Esophagus squamous epithelium (tissue), 5 donors: ENCODE results near the gene MTA2. TPM values are rescaled to one million over a fixed set of nuclear protein-coding genes. Genes with fewer than 3 reads are reported as not detected.

ENCODE experiments used
- DNase-seq: peaks from one replicate; lab custom pipeline; 2025; lab: John Stamatoyannopoulos, UW
- H3K27ac ChIP-seq, 4 donors: fragments of 200-600 bp; sonication (generic); one replicate each; pipeline ENCODE4 v1.5.1; 2016 to 2019; ENCODE audit warnings: mild to moderate bottlenecking in 1 of 4
- H3K27me3 ChIP-seq, 4 donors: fragments of 200-600 bp; sonication (generic); 1 replicate in 3 of 4; 2 replicates in 1 of 4; pipeline versions ENCODE4 v1.5.1 to v1.6.0; 2017 to 2021; ENCODE audit warnings: antibody characterized with exemption in 1 of 4
- H3K36me3 ChIP-seq, 3 donors: fragments of 200-600 bp; sonication (generic); one replicate each; pipeline ENCODE4 v1.5.1; 2016 to 2019
- H3K4me1 ChIP-seq, 3 donors: fragments of 200-600 bp; sonication (generic); one replicate each; pipeline ENCODE4 v1.5.1; 2017 to 2019
- H3K4me3 ChIP-seq, 4 donors: fragments of 200-600 bp; sonication (generic); 1 replicate in 3 of 4; 2 replicates in 1 of 4; pipeline ENCODE4 v1.5.1; 2016 to 2019; ENCODE audit warnings: mild to moderate bottlenecking in 2 of 4, moderate library complexity in 1 of 4
- H3K9me3 ChIP-seq, 3 donors: fragments of 200-600 bp; sonication (generic); one replicate each; pipeline ENCODE4 v1.5.1; 2016 to 2019
- POLR2A ChIP-seq, 4 donors: fragments of 450-650 bp; IDR thresholded peaks; one replicate each; pipeline ENCODE4 v1.6.1; 2017; ENCODE audit warnings: antibody characterized with exemption in 4 of 4, mild to moderate bottlenecking in 4 of 4, moderate library complexity in 3 of 4
- WGBS, 2 donors: methylation state at CpG; one replicate each; pipeline ENCODE4 v1.1.5; 2018; 5-methylcytosine and 5-hydroxymethylcytosine counted together
- intact Hi-C: fragments of 100-400 bp; cut with DNase I; formaldehyde crosslinking; loops from one replicate; pipeline ENCODE4 v1.15.0; 2022
- small RNA-seq, 4 donors: library from RNA; depleted of rRNA; stranded (forward); fragments of <200 nt; gene quantifications; one replicate each; pipeline ENCODE3, GENCODE V24; 2016
- total RNA-seq, 4 donors: library from RNA; depleted of rRNA; stranded (reverse); fragments of >200 nt; gene quantifications; one replicate each; pipeline ENCODE4 v1.1.0, GENCODE V29; 2016
- TF ChIP-seq, protein P1 (sequence below), 6 experiments: fragments of 450-650 bp in 4 of 6; fragments of 200-600 bp in 2 of 6; sonication (generic) in 2 of 6; IDR thresholded peaks; one replicate each; pipeline ENCODE4 v1.5.1; 2016 to 2019; ENCODE audit warnings: antibody characterized with exemption in 6 of 6, mild to moderate bottlenecking in 4 of 6, moderate library complexity in 4 of 6
- donor health status: DM: yes; HTN: yes; CAD: no.

The MTA2 gene
- total RNA-seq, 4 donors from 2014 or later, result 103 to 132 (median 111) TPM

DNA sequence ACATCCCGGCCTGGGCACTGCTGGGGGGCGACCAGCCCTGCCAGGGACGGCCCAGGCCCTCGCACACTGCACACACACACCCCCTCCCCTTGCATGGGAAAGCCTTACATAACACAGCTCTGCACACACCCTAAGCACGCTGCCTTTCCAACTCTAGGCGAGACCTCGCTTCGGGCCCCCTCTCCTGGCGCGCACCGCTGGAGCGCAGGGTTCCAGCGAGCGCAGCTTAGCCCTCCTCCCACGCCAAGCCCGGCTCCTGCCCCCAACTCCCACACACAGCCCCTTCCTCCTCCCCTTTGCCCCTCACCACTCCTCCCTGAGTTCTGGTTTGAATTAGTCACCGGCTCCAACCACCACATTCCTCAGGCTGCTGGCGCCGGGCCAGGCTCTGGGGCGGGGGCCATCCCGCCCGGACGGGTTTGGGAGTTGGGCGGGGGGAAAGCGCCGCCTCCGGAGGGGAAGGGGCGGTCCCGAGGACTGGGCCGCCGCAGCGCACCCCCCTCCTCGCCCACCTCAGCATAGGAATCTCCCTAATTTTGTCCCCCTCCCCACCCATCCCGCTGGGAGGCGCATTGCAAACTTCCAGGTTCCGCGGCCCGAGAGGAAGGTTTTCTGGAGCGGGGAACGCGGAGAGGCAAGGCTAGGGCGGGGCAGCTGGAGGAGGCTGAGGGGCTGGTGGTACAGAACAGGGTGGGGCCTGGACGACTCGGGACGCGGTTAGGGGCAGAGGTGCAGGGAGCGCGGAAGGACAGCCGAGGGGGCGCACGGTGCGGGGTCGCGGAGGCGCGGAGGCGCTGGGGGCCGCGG, 56.0 kb downstream of the MTA2 start:
- H3K4me1 ChIP-seq, result peaks cover 40 to 82% (median 55%) of the 10 kb centered on the region in 3 donors
- H3K9me3 ChIP-seq, result no peaks in the 10 kb centered on the region
- 1% methylated on average over 15 to 16 of the region's 59 CpGs for WGBS, 2 donors
- TF ChIP-seq, protein P1, sequence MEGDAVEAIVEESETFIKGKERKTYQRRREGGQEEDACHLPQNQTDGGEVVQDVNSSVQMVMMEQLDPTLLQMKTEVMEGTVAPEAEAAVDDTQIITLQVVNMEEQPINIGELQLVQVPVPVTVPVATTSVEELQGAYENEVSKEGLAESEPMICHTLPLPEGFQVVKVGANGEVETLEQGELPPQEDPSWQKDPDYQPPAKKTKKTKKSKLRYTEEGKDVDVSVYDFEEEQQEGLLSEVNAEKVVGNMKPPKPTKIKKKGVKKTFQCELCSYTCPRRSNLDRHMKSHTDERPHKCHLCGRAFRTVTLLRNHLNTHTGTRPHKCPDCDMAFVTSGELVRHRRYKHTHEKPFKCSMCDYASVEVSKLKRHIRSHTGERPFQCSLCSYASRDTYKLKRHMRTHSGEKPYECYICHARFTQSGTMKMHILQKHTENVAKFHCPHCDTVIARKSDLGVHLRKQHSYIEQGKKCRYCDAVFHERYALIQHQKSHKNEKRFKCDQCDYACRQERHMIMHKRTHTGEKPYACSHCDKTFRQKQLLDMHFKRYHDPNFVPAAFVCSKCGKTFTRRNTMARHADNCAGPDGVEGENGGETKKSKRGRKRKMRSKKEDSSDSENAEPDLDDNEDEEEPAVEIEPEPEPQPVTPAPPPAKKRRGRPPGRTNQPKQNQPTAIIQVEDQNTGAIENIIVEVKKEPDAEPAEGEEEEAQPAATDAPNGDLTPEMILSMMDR (IDR thresholded peaks at IDR 0.05), result peak in 1 of 6 experiments; percentile 22
- TF ChIP-seq POLR2A (IDR thresholded peaks at IDR 0.05), result peak in 2 of 4 donors; percentile 40 to 50
- H3K27ac ChIP-seq, result peak overlapping the region; percentile 99 to 100 (median 100)
- DNase-seq, result no peak
- intact Hi-C loops, result no loop called here
- H3K36me3 ChIP-seq, result no peaks in the 10 kb centered on the region
- peak overlapping the region; percentile 88 to 100 (median 98) for H3K4me3 ChIP-seq
- no peaks in the 10 kb centered on the region for H3K27me3 ChIP-seq

DNA sequence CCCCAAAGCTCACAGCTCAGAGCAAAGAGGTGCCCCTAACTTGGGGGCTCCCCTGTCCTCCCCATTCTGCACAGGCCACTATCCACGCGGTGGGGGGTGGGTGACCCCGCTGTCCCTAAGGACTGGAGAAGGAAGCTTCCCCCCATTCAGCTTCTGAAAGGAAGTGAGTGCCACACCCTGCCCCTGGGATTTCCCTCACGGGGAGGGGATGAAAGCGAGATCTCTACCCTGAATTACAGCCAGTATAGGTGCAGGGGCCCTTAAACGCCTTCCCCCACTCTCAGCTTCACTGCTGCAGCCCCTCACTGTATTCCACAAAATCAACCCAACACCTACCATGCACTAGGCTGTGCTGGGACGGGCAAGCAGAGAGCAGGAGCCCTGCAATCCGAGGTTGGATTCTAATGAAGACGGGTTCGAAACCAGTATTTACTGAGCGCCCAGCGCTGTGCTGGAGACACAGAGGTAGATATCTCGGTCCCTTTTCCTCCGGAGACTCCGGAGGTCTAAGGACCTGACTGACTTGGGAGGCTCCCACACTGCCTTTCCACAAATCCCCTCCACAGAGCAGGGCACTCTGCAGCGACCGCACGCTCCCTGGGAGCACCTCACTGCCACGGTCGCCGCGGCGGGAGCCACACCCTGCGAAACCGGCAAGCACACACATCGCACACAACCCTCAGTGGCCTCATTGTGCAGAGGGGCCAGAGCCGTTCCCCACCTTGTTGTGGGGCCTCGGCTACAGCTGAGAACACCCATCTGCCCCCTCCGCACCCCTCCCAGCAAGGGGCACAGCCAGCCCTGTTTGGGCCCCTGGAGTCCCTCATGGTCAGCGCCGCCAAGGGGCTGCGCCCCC, 56.9 kb downstream of the MTA2 start:
- peak overlapping the region; percentile 88 to 100 (median 98) for H3K4me3 ChIP-seq
- 0 to 2% methylated on average over 4 to 12 of the region's 32 CpGs for WGBS, 2 donors
- H3K27me3 ChIP-seq, result no peaks in the 10 kb centered on the region
- peak overlapping the region; percentile 99 to 100 (median 100) for H3K27ac ChIP-seq
- DNase-seq, result no peak
- H3K9me3 ChIP-seq, result no peaks in the 10 kb centered on the region
- intact Hi-C loops, result no loop called here
- TF ChIP-seq, protein P1 (IDR thresholded peaks at IDR 0.05), result no peak
- TF ChIP-seq POLR2A (IDR thresholded peaks at IDR 0.05), result no peak
- H3K36me3 ChIP-seq, result no peaks in the 10 kb centered on the region
- peaks cover 44 to 82% (median 59%) of the 10 kb centered on the region in 3 donors for H3K4me1 ChIP-seq

DNA sequence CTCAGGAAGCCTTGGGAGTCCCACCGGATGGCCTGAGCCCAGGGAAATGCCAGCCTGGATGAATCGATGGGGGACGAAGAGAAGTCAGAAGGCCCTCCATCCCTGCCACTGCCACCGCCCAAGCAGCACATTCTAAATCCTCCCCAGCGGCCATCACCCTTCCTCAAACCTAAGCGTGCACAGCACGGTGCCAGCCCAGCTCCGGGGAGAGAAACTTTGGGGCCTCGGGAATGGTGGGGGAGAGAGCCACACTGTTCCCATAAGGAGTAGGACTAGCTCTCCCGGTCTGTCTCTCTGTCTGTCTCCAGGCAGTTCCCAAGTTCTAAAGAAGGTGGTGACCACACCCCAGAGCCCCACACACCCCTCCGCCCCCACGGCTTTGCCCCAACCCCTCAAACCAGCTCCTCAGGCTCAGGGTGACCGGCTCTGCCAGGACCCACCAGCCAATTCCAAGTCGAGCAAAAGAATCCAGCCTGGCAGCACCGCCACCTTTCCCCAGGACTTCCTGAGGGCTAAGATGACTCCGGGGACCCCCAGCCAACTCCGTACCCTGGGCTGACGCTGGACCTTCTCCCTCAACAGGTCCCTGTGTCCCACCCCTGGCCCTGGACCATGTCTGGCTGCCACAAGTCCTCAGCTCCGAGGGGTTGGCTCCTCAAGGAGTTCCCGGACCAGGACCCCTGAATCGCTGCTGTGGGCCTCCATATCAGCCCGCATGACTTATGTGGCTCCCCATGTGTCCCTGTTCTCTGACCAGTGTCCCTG, 57.8 kb downstream of the MTA2 start:
- peaks cover 46 to 82% (median 59%) of the 10 kb centered on the region in 3 donors for H3K4me1 ChIP-seq
- WGBS, 2 donors, result 3 to 29% methylated on average over 3 to 12 of the region's 22 CpGs
- no peaks in the 10 kb centered on the region for H3K9me3 ChIP-seq
- no peaks in the 10 kb centered on the region for H3K27me3 ChIP-seq
- H3K27ac ChIP-seq, result peak overlapping the region; percentile 99 to 100 (median 100)
- no peak for DNase-seq
- H3K4me3 ChIP-seq, result peak overlapping the region; percentile 88 to 100 (median 98)
- peaks cover 0 to under 1% (median 0%) of the 10 kb centered on the region in 3 donors for H3K36me3 ChIP-seq
- intact Hi-C loops, result loop anchor here (2.0 kb wide), 1 partner anchor 117 kb away; no protein-coding TSS in a partner anchor
- no peak for TF ChIP-seq POLR2A (IDR thresholded peaks at IDR 0.05)

Small RNAs within 50 kb of the gene (small RNA-seq; reads per million reads assigned to genes)
- 0 reads per million in 4 donors for gene AP001458.1
- 0 reads per million in 4 donors for gene EEF1G
- 0 to 0.36 (median 0.04) reads per million in 4 donors for gene MIR6747

Other genes starting within 250 kb of the MTA2 start
- 1 to 10 TPM in 2 of 4 donors, not detected in 2; 5.9 to 6.6 TPM for gene SCGB1A1, start 182.8 kb downstream of the MTA2 start, total RNA-seq
- gene AHNAK, start 55.1 kb downstream of the MTA2 start, total RNA-seq, result 1,000 to 10,000 TPM in 2 of 4 donors, 100 to 1,000 TPM in 2; 695 to 1,250 (median 954) TPM
- 1,000 to 10,000 TPM; 1,144 to 2,095 (median 1,685) TPM for gene EEF1G, start 28.0 kb downstream of the MTA2 start, total RNA-seq
- 10 to 100 TPM in 1 of 4 donors, 1 to 10 TPM in 3; 5.0 to 12.7 (median 8.0) TPM for gene TUT1, start 10.3 kb downstream of the MTA2 start, total RNA-seq
- gene EML3, start 10.9 kb upstream of the MTA2 start, total RNA-seq, result 10 to 100 TPM; 34.7 to 58.6 (median 53.6) TPM
- 10 to 100 TPM in 1 of 4 donors, 1 to 10 TPM in 3; 5.5 to 10.8 (median 7.2) TPM for gene ROM1, start 11.4 kb upstream of the MTA2 start, total RNA-seq
- gene B3GAT3, start 20.1 kb upstream of the MTA2 start, total RNA-seq, result 10 to 100 TPM in 3 of 4 donors, 1 to 10 TPM in 1; 8.6 to 17.2 (median 12.9) TPM
- gene GANAB, start 44.7 kb upstream of the MTA2 start, total RNA-seq, result 10 to 100 TPM; 90.8 to 97.2 (median 95.0) TPM
- gene INTS5, start 51.4 kb upstream of the MTA2 start, total RNA-seq, result 10 to 100 TPM; 15.4 to 21.2 (median 19.0) TPM
- gene C11orf98, start 63.3 kb upstream of the MTA2 start, total RNA-seq, result 10 to 100 TPM; 36.0 to 53.4 (median 43.6) TPM
- gene CSKMT, start 63.4 kb upstream of the MTA2 start, total RNA-seq, result 10 to 100 TPM in 2 of 4 donors, 1 to 10 TPM in 2; 1.1 to 10.5 (median 7.0) TPM
- 10 to 100 TPM; 10.5 to 17.2 (median 12.2) TPM for gene UQCC3, start 69.8 kb upstream of the MTA2 start, total RNA-seq
- 1 to 10 TPM; 1.8 to 3.6 (median 2.5) TPM for gene LBHD1, start 70.4 kb upstream of the MTA2 start, total RNA-seq
- 100 to 1,000 TPM in 1 of 4 donors, 10 to 100 TPM in 3; 67.3 to 148 (median 86.1) TPM for gene UBXN1, start 77.2 kb upstream of the MTA2 start, total RNA-seq
- 10 to 100 TPM in 1 of 4 donors, 1 to 10 TPM in 2, under 1 TPM in 1; 0.27 to 12.0 (median 4.5) TPM for gene LRRN4CL, start 87.7 kb upstream of the MTA2 start, total RNA-seq
- 10 to 100 TPM; 25.7 to 69.4 (median 32.6) TPM for gene BSCL2, start 105.6 kb upstream of the MTA2 start, total RNA-seq
- not detected for gene GNG3, start 105.8 kb upstream of the MTA2 start, total RNA-seq
- 10 to 100 TPM; 14.4 to 33.0 (median 26.4) TPM for gene HNRNPUL2, start 125.6 kb upstream of the MTA2 start, total RNA-seq
- gene TTC9C, start 126.6 kb upstream of the MTA2 start, total RNA-seq, result 10 to 100 TPM in 3 of 4 donors, 1 to 10 TPM in 1; 9.6 to 21.3 (median 15.0) TPM
- 1 to 10 TPM; 4.7 to 7.7 (median 6.9) TPM for gene ZBTB3, start 152.3 kb upstream of the MTA2 start, total RNA-seq
- gene POLR2G, start 159.7 kb upstream of the MTA2 start, total RNA-seq, result 10 to 100 TPM; 26.5 to 61.2 (median 47.7) TPM
- gene TAF6L, start 169.5 kb upstream of the MTA2 start, total RNA-seq, result 10 to 100 TPM; 11.5 to 40.2 (median 19.0) TPM
- gene TMEM179B, start 185.5 kb upstream of the MTA2 start, total RNA-seq, result 10 to 100 TPM; 35.6 to 60.1 (median 43.3) TPM
- gene TMEM223, start 190.1 kb upstream of the MTA2 start, total RNA-seq, result 10 to 100 TPM; 13.2 to 28.4 (median 22.0) TPM
- 10 to 100 TPM; 38.1 to 62.4 (median 44.4) TPM for gene NXF1, start 203.6 kb upstream of the MTA2 start, total RNA-seq
- gene STX5, start 230.2 kb upstream of the MTA2 start, total RNA-seq, result 10 to 100 TPM; 23.0 to 34.7 (median 24.2) TPM
- gene TEX54, start 231.0 kb upstream of the MTA2 start, total RNA-seq, result not detected
- 10 to 100 TPM; 31.7 to 74.0 (median 44.3) TPM for gene WDR74, start 237.7 kb upstream of the MTA2 start, total RNA-seq